ENCODE results near the gene WDR62. TPM values are rescaled to one million over a fixed set of nuclear protein-coding genes. Genes with fewer than 3 reads are reported as not detected.

Gene WDR62
- total and polyA plus RNA-seq, 2 donors (not counting 3 experiments of a cell fraction or from before 2014, with no cell fraction given), result 8.0 to 13.4 TPM

DNA sequence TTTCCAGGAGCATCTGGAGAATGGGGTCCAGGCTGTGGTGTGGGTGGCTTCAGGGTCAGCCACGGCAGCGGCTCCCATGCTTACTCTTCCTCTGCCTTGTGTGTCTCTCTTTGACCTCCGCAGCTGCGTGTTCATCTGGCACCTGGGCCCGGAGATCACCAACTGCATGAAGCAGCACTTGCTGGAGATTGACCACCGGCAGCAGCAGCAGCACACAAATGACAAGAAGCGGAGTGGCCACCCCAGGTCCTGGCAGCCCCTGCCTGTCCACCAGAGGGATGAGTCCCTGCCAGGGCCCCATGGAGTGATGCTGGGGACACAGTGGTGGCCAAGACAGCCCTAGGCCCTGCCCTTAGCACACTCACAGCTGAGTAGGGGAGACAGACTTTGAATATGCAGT is 37.9 kb downstream of the WDR62 start:
- TF ChIP-seq POLR2AphosphoS5 (IDR thresholded peaks at IDR 0.05; ENCODE audit: insufficient read depth, low read depth, low read length) (no peak), POLR2A (IDR thresholded peaks at IDR 0.05; ENCODE audit: low read depth, low read length) (no peak), JUN (IDR thresholded peaks at IDR 0.05; ENCODE audit: borderline replicate concordance, insufficient read depth, insufficient read length, low read depth) (no peak), FOS (IDR thresholded peaks at IDR 0.05; ENCODE audit: borderline replicate concordance, insufficient read depth, low read length) (no peak)
- TF ChIP-seq, protein P1, sequence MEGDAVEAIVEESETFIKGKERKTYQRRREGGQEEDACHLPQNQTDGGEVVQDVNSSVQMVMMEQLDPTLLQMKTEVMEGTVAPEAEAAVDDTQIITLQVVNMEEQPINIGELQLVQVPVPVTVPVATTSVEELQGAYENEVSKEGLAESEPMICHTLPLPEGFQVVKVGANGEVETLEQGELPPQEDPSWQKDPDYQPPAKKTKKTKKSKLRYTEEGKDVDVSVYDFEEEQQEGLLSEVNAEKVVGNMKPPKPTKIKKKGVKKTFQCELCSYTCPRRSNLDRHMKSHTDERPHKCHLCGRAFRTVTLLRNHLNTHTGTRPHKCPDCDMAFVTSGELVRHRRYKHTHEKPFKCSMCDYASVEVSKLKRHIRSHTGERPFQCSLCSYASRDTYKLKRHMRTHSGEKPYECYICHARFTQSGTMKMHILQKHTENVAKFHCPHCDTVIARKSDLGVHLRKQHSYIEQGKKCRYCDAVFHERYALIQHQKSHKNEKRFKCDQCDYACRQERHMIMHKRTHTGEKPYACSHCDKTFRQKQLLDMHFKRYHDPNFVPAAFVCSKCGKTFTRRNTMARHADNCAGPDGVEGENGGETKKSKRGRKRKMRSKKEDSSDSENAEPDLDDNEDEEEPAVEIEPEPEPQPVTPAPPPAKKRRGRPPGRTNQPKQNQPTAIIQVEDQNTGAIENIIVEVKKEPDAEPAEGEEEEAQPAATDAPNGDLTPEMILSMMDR (IDR thresholded peaks at IDR 0.05; ENCODE audit: extremely low read depth in 1 of 2, insufficient read depth in 1 of 2, low read depth in 1 of 2, low read length in 2 of 2), result no peak
- POLR2A ChIA-PET, result no interaction called here
- H3K27me3 ChIP-seq (ENCODE audit: control insufficient read depth in 2 of 2, insufficient read depth in 2 of 2, low read length in 2 of 2), result no peaks in the 10 kb centered on the region
- DNase-seq (ENCODE audit: low read depth, low spot score) (no peak), FAIRE-seq (no peak)
- H4K20me1 ChIP-seq (replicated peaks; ENCODE audit: control insufficient read depth, extremely low read depth, insufficient read depth, low read length), result no peaks in the 10 kb centered on the region
- no peaks in the 10 kb centered on the region for H3K79me2 ChIP-seq (ENCODE audit: control insufficient read depth, insufficient read depth, low read length)
- H3K4me1 ChIP-seq (ENCODE audit: control insufficient read depth, extremely low read depth, insufficient read depth, low read length), result no peaks in the 10 kb centered on the region
- no peak overlapping the region for H3K4me3 ChIP-seq (replicated peaks in 1 of 3; ENCODE audit: insufficient read depth in 1 of 3, low read depth in 1 of 3, low read length in 3 of 3)
- no peak overlapping the region for H2AFZ ChIP-seq (ENCODE audit: low read depth, low read length)
- dilution Hi-C loops (cut with MboI; ENCODE audit: extremely low pct_ligation_motif_present, low sequenced_read_pairs) (no loop called here), intact Hi-C loops (cut with micrococcal nuclease) (no loop called here)
- no peak overlapping the region for H3K27ac ChIP-seq (ENCODE audit: insufficient read depth, low read depth, low read length)
- H3K36me3 ChIP-seq (ENCODE audit: control insufficient read depth in 2 of 2, extremely low read depth in 1 of 2, insufficient read depth in 2 of 2, low read length in 2 of 2), result peaks cover 3 to 5% of the 10 kb centered on the region in 2 experiments
- CTCF ChIA-PET, result interaction anchor here (1.5 kb wide), 1 partner anchor 32 kb away, joined by 4 read pairs; no protein-coding TSS in a partner anchor
- no peaks in the 10 kb centered on the region for H3K9me3 ChIP-seq (replicated peaks; ENCODE audit: control insufficient read depth, insufficient read depth, low read length)
- H3K9me1 ChIP-seq (replicated peaks; ENCODE audit: control insufficient read depth, extremely low read depth, insufficient read depth, low read length), result no peaks in the 10 kb centered on the region
- no peak overlapping the region for H3K9ac ChIP-seq (replicated peaks; ENCODE audit: extremely low read depth, insufficient read depth, low read length)
- no peak overlapping the region for H3K4me2 ChIP-seq (ENCODE audit: insufficient read depth, low read length)
- BruUV-seq (replicated peaks), result no TSS peak

DNA sequence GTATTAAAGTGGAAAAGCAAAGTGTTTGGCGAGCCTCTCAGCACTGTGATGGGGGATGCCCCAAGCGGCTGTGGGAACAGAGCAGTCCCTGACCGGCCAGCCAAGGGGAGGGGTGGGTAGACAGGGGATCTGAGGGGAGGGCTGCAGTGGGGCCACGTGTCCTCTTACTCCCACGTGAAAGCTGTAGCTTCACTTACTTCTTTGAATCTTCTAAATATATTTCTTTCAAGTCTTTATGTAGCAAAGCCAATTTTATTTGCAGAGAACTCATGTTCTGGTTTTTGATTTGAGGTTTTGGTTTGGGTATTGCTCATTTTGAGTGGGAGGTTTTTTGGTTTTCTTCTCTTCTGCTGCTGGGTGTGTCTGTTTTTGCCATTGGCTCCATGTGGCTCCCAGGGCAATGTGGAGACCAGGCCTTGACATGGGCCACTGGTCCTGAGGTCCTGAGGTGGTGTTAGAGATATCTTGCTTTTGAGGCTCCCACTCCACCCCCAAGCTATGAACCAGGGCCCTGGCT is 38.5 kb downstream of the WDR62 start:
- peaks cover 3 to 5% of the 10 kb centered on the region in 2 experiments for H3K36me3 ChIP-seq (ENCODE audit: control insufficient read depth in 2 of 2, extremely low read depth in 1 of 2, insufficient read depth in 2 of 2, low read length in 2 of 2)
- H3K9ac ChIP-seq (replicated peaks; ENCODE audit: extremely low read depth, insufficient read depth, low read length), result no peak overlapping the region
- no peaks in the 10 kb centered on the region for H3K4me1 ChIP-seq (ENCODE audit: control insufficient read depth, extremely low read depth, insufficient read depth, low read length)
- TF ChIP-seq MYC (IDR thresholded peaks at IDR 0.05; ENCODE audit: low read depth, low read length), result no peak
- TF ChIP-seq EZH2 (IDR thresholded peaks at IDR 0.05; ENCODE audit: borderline replicate concordance, low read depth, low read length, severe bottlenecking), result no peak
- no peak for TF ChIP-seq GATA2 (IDR thresholded peaks at IDR 0.05; ENCODE audit: insufficient read depth, insufficient read length, low read depth, low read length)
- no peaks in the 10 kb centered on the region for H3K79me2 ChIP-seq (ENCODE audit: control insufficient read depth, insufficient read depth, low read length)
- POLR2A ChIA-PET, result no interaction called here
- H3K27me3 ChIP-seq (ENCODE audit: control insufficient read depth in 2 of 2, insufficient read depth in 2 of 2, low read length in 2 of 2), result no peaks in the 10 kb centered on the region
- no peaks in the 10 kb centered on the region for H3K9me3 ChIP-seq (replicated peaks; ENCODE audit: control insufficient read depth, insufficient read depth, low read length)
- intact Hi-C loops (cut with micrococcal nuclease), result no loop called here
- H3K4me3 ChIP-seq (replicated peaks in 1 of 3; ENCODE audit: insufficient read depth in 1 of 3, low read depth in 1 of 3, low read length in 3 of 3), result no peak overlapping the region
- H3K9me1 ChIP-seq (replicated peaks; ENCODE audit: control insufficient read depth, extremely low read depth, insufficient read depth, low read length), result no peaks in the 10 kb centered on the region
- no peak overlapping the region for H3K4me2 ChIP-seq (ENCODE audit: insufficient read depth, low read length)
- H3K27ac ChIP-seq (ENCODE audit: insufficient read depth, low read depth, low read length), result no peak overlapping the region
- dilution Hi-C loops (cut with MboI; ENCODE audit: extremely low pct_ligation_motif_present, low sequenced_read_pairs), result no loop called here
- H4K20me1 ChIP-seq (replicated peaks; ENCODE audit: control insufficient read depth, extremely low read depth, insufficient read depth, low read length), result no peaks in the 10 kb centered on the region
- CTCF ChIA-PET, result no interaction called here
- BruUV-seq (replicated peaks), result no TSS peak
- DNase-seq (ENCODE audit: low read depth, low spot score) (no peak), FAIRE-seq (no peak)
- H2AFZ ChIP-seq (ENCODE audit: low read depth, low read length), result no peak overlapping the region

Measured in endothelial cell of umbilical vein (primary cell).